Left lung (tissue), 10 donors: ENCODE measurements around the gene CDC42EP4. TPM values are rescaled to one million over a fixed set of nuclear protein-coding genes. Genes with fewer than 3 reads are reported as not detected.

Experiments used
- ATAC-seq: fragments of 200-7000 bp; cut with Tn5 transposase; one replicate; pipeline ENCODE4 v1.9.1; 2020; ENCODE audit warnings: moderate library complexity
- DNase-seq, 4 donors: peaks; one replicate each; pipeline ENCODE4 v3.0.0-alpha.2; 2013 to 2020
- H3K27ac ChIP-seq, 2 donors: fragments of 200-600 bp; sonication (generic) in 1 of 2; one replicate each; pipeline versions ENCODE4 v1.5.0 to v1.8.0; 2020 to 2021
- H3K27me3 ChIP-seq, 2 donors: fragments of 200-600 bp; sonication (generic) in 1 of 2; one replicate each; pipeline versions ENCODE4 v1.5.0 to v1.8.0; 2020 to 2021
- H3K36me3 ChIP-seq, 2 donors: fragments of 200-600 bp; sonication (generic) in 1 of 2; one replicate each; pipeline versions ENCODE4 v1.5.0 to v1.8.0; 2020 to 2021
- H3K4me1 ChIP-seq, 2 donors: fragments of 200-600 bp; one replicate each; pipeline ENCODE4 v1.8.0; 2021
- H3K4me3 ChIP-seq, 2 donors: fragments of 200-600 bp; sonication (generic) in 1 of 2; one replicate each; pipeline versions ENCODE4 v1.5.0 to v1.8.0; 2020 to 2021; ENCODE audit warnings: mild to moderate bottlenecking in 1 of 2
- H3K9me3 ChIP-seq, 2 donors: fragments of 200-600 bp; sonication (generic) in 1 of 2; one replicate each; pipeline versions ENCODE4 v1.5.0 to v1.8.0; 2020 to 2021
- CTCF ChIP-seq, 2 donors: fragments of 200-600 bp; sonication (generic) in 1 of 2; IDR thresholded peaks; one replicate each; pipeline versions ENCODE4 v1.5.0 to v1.8.0; 2021; ENCODE audit warnings: antibody characterized with exemption in 2 of 2
- intact Hi-C, 2 donors: fragments of 100-400 bp; cut with DNase I; formaldehyde crosslinking; loops; one replicate each; pipeline versions ENCODE4 v1.11.2 to v1.14.2; 2022
- polyA plus RNA-seq, 6 donors: library from polyadenylated mRNA; unstranded; fragments of 120-200 nt; gene quantifications; one replicate each; pipeline ENCODE4 v1.2.1, GENCODE V29; 2013; ENCODE audit not compliant: insufficient read length in 6 of 6
- total RNA-seq, 2 donors: library from RNA; stranded (reverse); fragmentation: NEBNext Ultra II Directional; extraction: Animal tissue kit (Norgen Biotek cat#: 25700); gene quantifications; one replicate each; pipeline ENCODE4 v1.2.1, GENCODE V29; 2021
- donor health status: DM: no; HTN: yes; CAD: no.
- donor health status: DM: no; HTN: no; CAD: no.

The CDC42EP4 gene
- total and polyA plus RNA-seq, 8 donors = 30.2 to 86.3 (median 67.1) TPM

- Histone ChIP-seq H3K9me3 (no peaks in the 10 kb centered on the region), H3K27ac (no peak overlapping the region), H3K27me3 (no peaks in the 10 kb centered on the region), H3K4me3 (no peak overlapping the region), H3K36me3 (no peaks in the 10 kb centered on the region), H3K4me1 (peaks cover 35 to 79% of the 10 kb centered on the region in 2 donors)
- no peak for TF ChIP-seq CTCF (IDR thresholded peaks at IDR 0.05)
- intact Hi-C loops = no loop called here
- ATAC-seq (no peak), DNase-seq (no peak)
These were observed 10.4 kb downstream of the CDC42EP4 start for GRCh38 chr17:73301369-73301768.

- Histone ChIP-seq H3K4me1 (peaks cover 27 to 69% of the 10 kb centered on the region in 2 donors), H3K27ac (peak overlapping the region; percentile 26 to 28), H3K9me3 (no peaks in the 10 kb centered on the region), H3K27me3 (no peaks in the 10 kb centered on the region), H3K36me3 (no peaks in the 10 kb centered on the region), H3K4me3 (no peak overlapping the region)
- peak; percentile 49 for ATAC-seq
- intact Hi-C loops = no loop called here
- DNase-seq = no peak
- TF ChIP-seq CTCF (IDR thresholded peaks at IDR 0.05) = no peak
These were observed 11.4 kb downstream of the CDC42EP4 start for GRCh38 chr17:73300392-73300791.

GRCh38 chr17:73297934-73298861 lies 13.6 kb downstream of the CDC42EP4 start:
- Histone ChIP-seq H3K36me3 (no peaks in the 10 kb centered on the region), H3K27me3 (no peaks in the 10 kb centered on the region), H3K4me1 (peaks cover 10 to 63% of the 10 kb centered on the region in 2 donors), H3K27ac (peak overlapping the region in 1 of 2 donors; percentile 28), H3K9me3 (no peaks in the 10 kb centered on the region), H3K4me3 (no peak overlapping the region)
- no peak for TF ChIP-seq CTCF (IDR thresholded peaks at IDR 0.05)
- DNase-seq = no peak
- peak; percentile 14 for ATAC-seq
- intact Hi-C loops = no loop called here

- H3K4me1 ChIP-seq = peaks cover 26 to 70% of the 10 kb centered on the region in 2 donors
- TF ChIP-seq CTCF (IDR thresholded peaks at IDR 0.05) = no peak
- H3K36me3 ChIP-seq = no peaks in the 10 kb centered on the region
- intact Hi-C loops = no loop called here
- no peaks in the 10 kb centered on the region for H3K27me3 ChIP-seq
- no peaks in the 10 kb centered on the region for H3K9me3 ChIP-seq
- H3K4me3 ChIP-seq = no peak overlapping the region
- peak overlapping the region; percentile 53 to 82 for H3K27ac ChIP-seq
- DNase-seq (peak in 2 of 4 donors; percentile 34 to 81), ATAC-seq (peak; percentile 59)
These were observed 18.3 kb downstream of the CDC42EP4 start for GRCh38 chr17:73293480-73293911.

- Histone ChIP-seq H3K36me3 (no peaks in the 10 kb centered on the region), H3K27ac (peak overlapping the region; percentile 53 to 82), H3K4me1 (peaks cover 23 to 70% of the 10 kb centered on the region in 2 donors), H3K4me3 (no peak overlapping the region), H3K9me3 (no peaks in the 10 kb centered on the region), H3K27me3 (no peaks in the 10 kb centered on the region)
- no peak for ATAC-seq
- intact Hi-C loops = no loop called here
- TF ChIP-seq CTCF (IDR thresholded peaks at IDR 0.05) = no peak
- DNase-seq = no peak
These were observed 18.8 kb downstream of the CDC42EP4 start for GRCh38 chr17:73293031-73293430.
